Kidney (tissue), 14 donors: ENCODE measurements around the gene F2RL2. TPM values are rescaled to one million over a fixed set of nuclear protein-coding genes. Genes with fewer than 3 reads are reported as not detected.

ENCODE experiments used
- DNase-seq, 5 donors: peaks; one replicate each; pipeline ENCODE4 v3.0.0-alpha.2; 2013 to 2020
- FAIRE-seq: peaks from 2 replicates; lab custom pipeline; 2012; peaks lifted over from hg19 to GRCh38; lab: Jason Lieb, UNC
- H3K27ac ChIP-seq, 2 donors: one replicate each; pipeline ENCODE4 v1.7.0; 2013; ENCODE audit warnings: low read depth in 2 of 2, low read length in 2 of 2, inconsistent platforms in 1 of 2
- H3K27me3 ChIP-seq: one replicate; pipeline ENCODE4 v1.7.1; 2013; ENCODE audit warnings: low read length, inconsistent platforms; ENCODE audit not compliant: control insufficient read depth, insufficient read depth
- H3K36me3 ChIP-seq, 3 donors: one replicate each; pipeline versions ENCODE4 v1.7.0 to v1.7.1; 2013; ENCODE audit warnings: low read length in 3 of 3, control low read depth in 1 of 3, inconsistent platforms in 1 of 3; ENCODE audit not compliant: insufficient read depth in 3 of 3, control insufficient read depth in 2 of 3
- H3K4me1 ChIP-seq, 3 donors: one replicate each; pipeline versions ENCODE4 v1.7.0 to v1.7.1; 2013; ENCODE audit warnings: low read length in 3 of 3, inconsistent platforms in 1 of 3, low read depth in 1 of 3; ENCODE audit not compliant: control insufficient read depth in 2 of 3, insufficient read depth in 2 of 3
- H3K4me3 ChIP-seq, 3 donors: one replicate each; pipeline versions ENCODE4 v1.7.0 to v1.8.1; 2013; ENCODE audit warnings: low read length in 3 of 3, control low read depth in 1 of 3, inconsistent platforms in 1 of 3
- H3K9ac ChIP-seq, 3 donors: one replicate each; pipeline versions ENCODE4 v1.7.0 to v1.7.1; 2013; ENCODE audit warnings: low read length in 3 of 3, control low read depth in 1 of 3, inconsistent platforms in 1 of 3
- H3K9me3 ChIP-seq, 3 donors: one replicate each; pipeline versions ENCODE4 v1.7.0 to v1.7.1; 2013; ENCODE audit warnings: low read length in 3 of 3, control low read depth in 1 of 3, inconsistent platforms in 1 of 3; ENCODE audit not compliant: control insufficient read depth in 2 of 3, insufficient read depth in 1 of 3
- CTCF ChIP-seq: IDR thresholded peaks from 3 replicates; pipeline ENCODE4 v1.5.1; 2012; ENCODE audit warnings: mild to moderate bottlenecking, moderate library complexity, borderline replicate concordance; ENCODE audit not compliant: insufficient read depth; ENCODE audit errors: extremely low read depth
- intact Hi-C: fragments of 100-400 bp; cut with DNase I; formaldehyde crosslinking; loops from one replicate; pipeline ENCODE4 v1.11.1; 2022
- polyA plus RNA-seq: library from polyadenylated mRNA; stranded (reverse); fragments of 350-450 nt; fragmentation: Illumina TruSeq; extraction: RNeasy Lipid Tissue Mini Kit (QIAGEN cat#74804); gene quantifications from one replicate; pipeline ENCODE4 v1.2.3, GENCODE V29; 2014; ENCODE audit warnings: low read depth, low replicate concordance; ENCODE audit not compliant: insufficient read depth
- total RNA-seq: library from RNA; stranded (reverse); fragmentation: NEBNext Ultra II Directional; extraction: Animal tissue kit (Norgen Biotek cat#: 25700); gene quantifications from one replicate; pipeline ENCODE4 v1.2.1, GENCODE V29; 2021
- donor health status: control.
- donor health status: control.
- donor health status: control.
- donor health status: control.
- donor health status: control.
- donor health status: DM: yes; HTN: yes; CAD: no.
- donor health status: Normal renal cell carcinoma (clear cell type).

Gene F2RL2
- total and polyA plus RNA-seq, 2 donors from 2014 or later = 0.32 to 0.44 TPM

DNA sequence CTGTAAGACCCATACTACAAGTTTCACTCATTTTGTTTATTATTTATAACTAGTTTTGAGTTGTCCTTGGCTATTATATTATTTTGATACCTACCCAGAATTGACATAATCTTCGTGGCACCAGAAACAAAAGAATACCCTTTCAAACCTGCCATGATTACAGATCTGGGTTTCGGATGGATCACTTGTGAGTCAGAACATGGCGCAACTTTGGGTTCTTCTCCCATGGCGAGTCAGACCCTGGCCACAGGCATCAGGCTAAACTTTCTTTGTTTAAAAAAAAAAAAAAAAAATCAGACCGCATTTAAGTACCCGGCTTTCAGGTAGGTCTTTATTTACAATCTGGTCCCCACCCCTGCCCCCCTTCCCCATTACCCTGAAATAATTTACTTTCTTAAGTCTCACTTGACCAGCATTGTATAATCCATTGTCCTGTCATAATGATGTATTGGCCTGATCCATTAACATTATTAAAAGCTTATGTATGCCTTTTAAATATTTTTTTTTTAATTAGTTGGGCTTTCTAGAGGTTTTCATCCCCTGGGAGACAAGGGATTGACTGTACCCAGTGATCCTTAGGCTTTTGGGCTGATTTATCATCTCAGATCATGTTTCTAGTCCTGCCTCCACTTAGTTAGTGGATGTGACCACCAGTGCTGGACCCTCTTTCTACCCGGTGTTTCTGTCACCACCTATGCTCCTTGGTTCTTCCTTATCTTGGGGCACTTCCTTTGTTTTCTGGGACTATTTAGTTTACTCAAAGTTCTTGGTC lies 43.9 kb downstream of the F2RL2 start:
- H3K27ac ChIP-seq = no peak overlapping the region
- no peak overlapping the region for H3K4me3 ChIP-seq
- H3K36me3 ChIP-seq = no peaks in the 10 kb centered on the region
- no peaks in the 10 kb centered on the region for H3K27me3 ChIP-seq
- FAIRE-seq (no peak), DNase-seq (no peak)
- H3K9me3 ChIP-seq = no peaks in the 10 kb centered on the region
- intact Hi-C loops = no loop called here
- H3K9ac ChIP-seq = no peak overlapping the region
- TF ChIP-seq CTCF = no peak
- peaks cover 0 to 17% (median 10%) of the 10 kb centered on the region in 3 donors for H3K4me1 ChIP-seq

DNA sequence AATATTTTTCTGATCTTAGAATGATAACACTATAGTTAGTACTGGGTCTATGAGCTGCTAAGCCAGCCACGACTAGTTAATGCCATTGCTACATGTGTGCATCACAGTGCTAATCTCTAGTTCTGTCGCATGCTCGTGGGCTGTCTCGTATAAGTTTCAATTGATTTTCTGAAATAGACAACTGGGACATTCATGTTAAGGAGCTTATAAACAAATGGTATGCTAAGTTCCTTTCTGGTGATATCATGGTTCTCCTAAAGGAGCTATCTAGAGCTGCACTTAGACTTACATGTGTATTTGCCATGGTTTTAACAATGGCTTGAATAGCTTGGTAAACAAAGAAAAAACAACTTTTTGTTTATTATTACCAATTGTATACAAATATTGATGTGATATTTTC lies 46.2 kb downstream of the F2RL2 start:
- Histone ChIP-seq H3K9me3 (no peaks in the 10 kb centered on the region), H3K27ac (no peak overlapping the region), H3K9ac (no peak overlapping the region), H3K4me1 (peaks cover 0 to 10% (median 4%) of the 10 kb centered on the region in 3 donors), H3K4me3 (no peak overlapping the region), H3K36me3 (no peaks in the 10 kb centered on the region), H3K27me3 (no peaks in the 10 kb centered on the region)
- intact Hi-C loops = no loop called here
- FAIRE-seq = no peak
- no peak for DNase-seq
- TF ChIP-seq CTCF = no peak

DNA sequence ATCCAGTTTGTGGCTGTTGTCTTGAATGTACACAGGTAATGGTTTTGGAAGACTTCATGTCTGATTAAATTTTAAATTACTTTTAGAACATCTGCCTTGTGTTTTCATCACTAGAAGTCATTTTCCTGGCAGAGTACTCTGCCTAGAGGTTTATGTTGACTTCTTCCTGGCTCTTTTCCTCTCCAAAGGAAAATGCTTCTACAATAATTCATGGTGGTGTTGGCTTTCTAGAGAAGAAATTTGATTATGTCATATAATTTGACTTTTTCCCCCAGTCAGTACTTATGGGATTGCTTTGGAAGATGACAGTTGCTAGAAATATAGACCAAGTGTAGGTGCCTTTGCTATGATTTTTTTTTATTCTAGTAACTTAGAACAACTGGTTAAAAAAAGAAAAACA lies 46.8 kb downstream of the F2RL2 start:
- intact Hi-C loops = no loop called here
- Histone ChIP-seq H3K4me1 (peaks cover 0 to 10% (median 4%) of the 10 kb centered on the region in 3 donors), H3K27ac (no peak overlapping the region), H3K36me3 (no peaks in the 10 kb centered on the region), H3K4me3 (no peak overlapping the region), H3K9me3 (no peaks in the 10 kb centered on the region), H3K9ac (no peak overlapping the region), H3K27me3 (no peaks in the 10 kb centered on the region)
- FAIRE-seq = no peak
- TF ChIP-seq CTCF = no peak
- DNase-seq = no peak
